GM21526 (cell line): Measurements from ENCODE around the gene ACOXL.
"Not testable (repeated sequence)": the region's sequence is repeated elsewhere in the genome, so short reads cannot be mapped to it uniquely, and the experiment has no call there.

ENCODE experiments used
- ATAC-seq: cut with Tn5 transposase; IDR thresholded peaks from one replicate; pipeline ENCODE4 v1.9.1; 2021; ENCODE audit warnings: moderate library complexity; ENCODE audit not compliant: unreplicated experiment, low FRiP score

The ACOXL gene

DNA sequence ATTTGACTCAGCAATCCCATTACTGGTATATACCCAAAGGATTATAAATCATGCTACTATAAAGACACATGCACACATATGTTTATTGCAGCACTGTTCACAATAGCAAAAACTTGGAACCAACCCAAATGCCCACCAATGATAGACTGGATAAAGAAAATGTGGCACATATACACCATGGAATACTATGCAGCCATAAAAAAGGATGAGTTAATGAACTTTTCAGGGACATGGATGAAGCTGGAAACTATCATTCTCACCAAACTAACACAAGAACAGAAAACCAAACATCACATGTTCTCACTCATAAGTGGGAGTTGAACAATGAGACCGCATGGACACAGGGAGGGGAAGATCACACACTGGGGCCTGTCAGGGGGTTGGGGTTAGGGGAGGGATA, 350.3 kb downstream of the ACOXL start:
- not testable (repeated sequence) for ATAC-seq

GRCh38 chr2:111091811-111092211, 359.4 kb downstream of the ACOXL start:
- no peak for ATAC-seq

- ATAC-seq: no peak
Measured at GRCh38 chr2:111094691-111095090, 362.3 kb downstream of the ACOXL start.

DNA sequence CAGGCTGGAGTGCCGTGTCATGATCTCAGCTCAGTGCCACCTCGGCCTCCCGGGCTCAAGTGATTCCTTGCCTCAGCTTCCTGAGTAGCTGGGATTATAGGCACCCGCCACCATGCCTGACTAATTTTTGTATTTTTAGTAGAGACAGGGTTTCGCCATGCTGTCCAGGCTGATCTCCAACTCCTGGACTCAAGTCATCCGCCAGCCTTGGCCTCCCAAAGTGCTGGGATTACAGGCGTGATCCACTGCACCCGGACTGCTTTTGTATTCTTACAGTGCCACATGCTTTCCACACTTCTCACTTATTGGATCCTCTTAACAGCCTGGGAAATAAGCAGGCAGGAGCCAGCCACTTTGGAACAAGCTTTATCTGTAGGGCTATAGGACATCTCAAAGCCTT, 363.1 kb downstream of the ACOXL start:
- no peak for ATAC-seq

DNA sequence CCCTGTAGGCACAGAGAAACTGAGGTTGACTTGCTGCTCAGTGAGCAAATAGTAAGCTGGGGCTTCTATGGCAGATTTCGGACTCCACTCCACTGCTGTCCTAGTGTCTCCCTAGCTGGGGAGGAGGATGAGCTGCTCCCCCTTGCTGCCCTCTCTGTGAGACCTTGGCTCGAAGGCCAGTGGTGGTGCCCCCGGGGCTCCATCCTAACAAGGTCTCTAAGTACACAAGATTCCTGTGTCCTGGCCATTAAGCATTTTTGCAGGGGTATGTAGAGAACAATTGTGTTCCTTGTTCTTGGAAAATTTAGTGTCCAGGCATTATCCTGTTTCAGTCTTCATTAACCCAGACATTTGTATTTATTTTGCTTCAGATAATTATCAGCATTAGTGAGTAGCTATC, 367.0 kb downstream of the ACOXL start:
- no peak for ATAC-seq

GRCh38 chr2:111100087-111100764, 367.9 kb downstream of the ACOXL start:
- peak; percentile 20 for ATAC-seq

DNA sequence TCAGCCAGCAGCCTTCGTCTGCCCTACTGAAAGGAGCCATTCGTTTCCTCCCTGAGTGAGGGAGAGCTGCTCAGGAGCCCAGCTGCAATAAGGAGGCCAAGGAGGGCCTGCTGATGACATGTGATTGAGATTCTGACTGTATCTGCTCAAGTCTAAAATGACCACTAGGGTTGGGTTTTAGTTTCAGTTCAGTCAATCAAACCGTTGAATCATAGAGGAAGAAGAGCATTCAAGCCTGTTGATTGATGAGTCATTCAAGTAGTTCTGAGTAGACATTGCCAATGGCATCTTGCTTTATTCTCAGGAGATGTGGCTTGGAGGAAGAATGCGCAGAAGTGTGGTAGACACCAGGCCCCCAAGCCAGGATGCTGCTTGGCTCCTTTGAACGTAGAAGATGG, 368.4 kb downstream of the ACOXL start:
- peak; percentile 75 for ATAC-seq

DNA sequence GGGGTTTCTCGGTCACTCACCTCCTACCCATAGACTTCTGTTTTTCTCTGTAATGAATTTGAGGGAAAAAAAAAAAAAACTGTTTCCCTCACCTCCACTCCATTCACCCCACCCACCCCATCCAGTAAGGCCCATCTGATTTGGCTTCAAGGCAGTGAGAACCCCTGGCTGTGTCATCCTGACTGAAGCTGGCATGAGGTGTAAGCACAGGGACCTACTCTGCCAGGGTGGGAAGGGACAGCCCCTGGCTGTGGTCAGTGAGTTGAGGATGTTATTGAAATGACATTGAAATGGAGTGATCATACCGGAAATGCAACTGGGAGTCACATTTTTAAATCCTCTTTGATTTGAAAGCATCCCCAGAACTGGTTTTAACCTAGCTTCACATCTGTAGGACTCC, 369.2 kb downstream of the ACOXL start:
- ATAC-seq: no peak

GRCh38 chr2:111102216-111102615, 369.8 kb downstream of the ACOXL start:
- no peak for ATAC-seq

DNA sequence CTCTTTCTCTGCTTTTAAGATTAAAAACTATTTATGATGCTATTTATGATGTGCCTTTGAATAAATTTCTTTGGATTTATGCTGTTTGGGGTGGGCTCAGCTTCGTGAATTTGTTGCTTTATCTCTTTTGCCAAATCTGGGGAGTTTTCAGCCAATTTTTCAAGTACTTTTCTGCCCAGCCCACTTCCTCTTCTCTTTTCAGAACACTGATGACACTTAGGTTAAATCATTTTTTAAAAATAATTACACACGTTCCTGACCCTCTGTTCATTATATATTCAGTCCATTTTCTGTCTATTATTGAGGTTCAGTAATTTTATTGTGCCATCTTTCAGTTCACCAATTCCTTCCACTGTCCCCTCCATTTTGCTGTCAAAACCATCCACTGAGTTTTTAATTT, 373.6 kb downstream of the ACOXL start:
- no peak for ATAC-seq

- ATAC-seq: no peak
Measured at GRCh38 chr2:111106706-111107105, 374.3 kb downstream of the ACOXL start.

GRCh38 chr2:111108745-111109271, 376.4 kb downstream of the ACOXL start:
- ATAC-seq: no peak

DNA sequence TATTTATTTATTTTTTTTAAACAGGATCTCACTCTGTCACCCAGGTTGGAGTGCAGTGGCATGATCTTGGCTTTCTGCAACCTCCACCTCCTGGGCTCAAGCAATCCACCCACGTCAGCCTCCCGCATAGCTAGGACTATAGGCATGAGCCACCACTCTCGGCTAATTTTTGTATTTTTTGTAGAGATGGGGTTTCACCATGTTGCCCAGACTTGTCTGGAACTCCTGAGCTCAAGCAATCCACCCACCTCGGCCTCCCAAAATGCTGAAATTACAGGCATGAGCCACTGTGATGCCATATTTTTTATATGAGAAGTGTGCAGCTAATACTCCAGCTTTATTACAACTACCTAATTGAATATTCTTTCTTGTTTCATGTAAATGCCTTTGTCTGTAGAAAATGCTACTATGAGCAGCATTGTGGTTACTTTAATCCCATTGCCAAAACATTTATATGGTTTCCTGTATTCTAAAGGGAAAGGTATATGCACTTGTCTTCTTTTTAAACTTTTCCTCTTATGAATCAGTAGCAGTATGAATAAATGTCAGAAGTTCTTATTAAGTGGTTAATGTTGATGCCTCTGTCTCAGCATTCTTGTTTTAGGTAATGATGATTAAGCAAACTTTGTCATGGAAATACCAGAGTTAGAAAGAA, 378.9 kb downstream of the ACOXL start:
- no peak for ATAC-seq

DNA sequence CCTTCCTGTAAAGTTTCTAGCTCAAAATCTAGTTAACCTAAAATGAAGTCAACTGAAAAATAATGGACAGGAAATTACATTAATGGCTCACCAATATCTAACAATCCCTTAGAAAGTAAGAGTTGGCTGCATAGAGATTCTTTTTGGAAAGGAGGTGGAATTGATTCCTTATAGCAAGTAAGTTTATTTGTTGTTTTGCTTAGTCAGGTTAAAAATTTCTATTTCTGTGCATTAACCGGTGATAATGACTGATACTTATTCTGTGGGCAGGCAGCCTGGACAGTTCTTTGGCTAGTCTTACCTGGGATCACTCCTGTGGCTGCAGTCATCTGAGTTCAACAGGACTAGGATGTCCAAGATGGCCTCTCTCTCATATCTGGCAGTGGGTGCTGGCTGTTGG, 381.5 kb downstream of the ACOXL start:
- ATAC-seq: no peak

DNA sequence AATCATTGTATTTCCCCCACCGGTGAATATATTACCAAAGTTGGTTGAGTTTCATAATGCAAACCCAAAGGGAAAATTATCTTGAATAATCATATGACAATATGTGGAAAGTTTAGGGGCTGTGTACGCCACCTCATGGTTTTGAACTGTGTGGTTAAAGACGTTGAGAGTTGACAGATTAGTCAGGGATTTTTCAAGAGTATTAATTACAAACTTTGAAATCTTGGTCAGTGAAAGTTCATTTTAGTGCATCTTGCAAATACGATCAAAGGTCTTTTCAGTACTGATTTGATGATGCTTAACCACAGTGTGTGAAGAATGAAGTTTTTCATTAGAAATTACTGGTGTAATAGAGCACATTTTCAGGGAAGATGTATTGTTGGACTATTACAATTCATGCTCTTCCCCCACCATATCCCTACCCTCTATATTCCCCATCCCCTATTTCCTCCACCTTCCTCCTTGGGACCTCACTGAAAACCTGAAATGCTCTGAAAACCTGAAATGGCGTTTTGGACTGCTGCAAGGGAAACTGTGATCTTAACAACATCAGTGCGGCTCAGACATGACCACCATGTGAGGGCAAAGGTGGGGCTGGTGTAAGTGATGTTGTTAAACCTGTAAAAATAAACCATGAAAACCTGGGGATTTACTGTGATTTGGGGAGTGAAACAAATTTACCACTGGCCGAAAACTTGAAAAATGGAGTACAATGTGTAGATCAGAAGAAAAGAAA, 383.8 kb downstream of the ACOXL start:
- no peak for ATAC-seq

- ATAC-seq: peak; percentile 27
Measured at GRCh38 chr2:111116843-111117597, 384.6 kb downstream of the ACOXL start.

DNA sequence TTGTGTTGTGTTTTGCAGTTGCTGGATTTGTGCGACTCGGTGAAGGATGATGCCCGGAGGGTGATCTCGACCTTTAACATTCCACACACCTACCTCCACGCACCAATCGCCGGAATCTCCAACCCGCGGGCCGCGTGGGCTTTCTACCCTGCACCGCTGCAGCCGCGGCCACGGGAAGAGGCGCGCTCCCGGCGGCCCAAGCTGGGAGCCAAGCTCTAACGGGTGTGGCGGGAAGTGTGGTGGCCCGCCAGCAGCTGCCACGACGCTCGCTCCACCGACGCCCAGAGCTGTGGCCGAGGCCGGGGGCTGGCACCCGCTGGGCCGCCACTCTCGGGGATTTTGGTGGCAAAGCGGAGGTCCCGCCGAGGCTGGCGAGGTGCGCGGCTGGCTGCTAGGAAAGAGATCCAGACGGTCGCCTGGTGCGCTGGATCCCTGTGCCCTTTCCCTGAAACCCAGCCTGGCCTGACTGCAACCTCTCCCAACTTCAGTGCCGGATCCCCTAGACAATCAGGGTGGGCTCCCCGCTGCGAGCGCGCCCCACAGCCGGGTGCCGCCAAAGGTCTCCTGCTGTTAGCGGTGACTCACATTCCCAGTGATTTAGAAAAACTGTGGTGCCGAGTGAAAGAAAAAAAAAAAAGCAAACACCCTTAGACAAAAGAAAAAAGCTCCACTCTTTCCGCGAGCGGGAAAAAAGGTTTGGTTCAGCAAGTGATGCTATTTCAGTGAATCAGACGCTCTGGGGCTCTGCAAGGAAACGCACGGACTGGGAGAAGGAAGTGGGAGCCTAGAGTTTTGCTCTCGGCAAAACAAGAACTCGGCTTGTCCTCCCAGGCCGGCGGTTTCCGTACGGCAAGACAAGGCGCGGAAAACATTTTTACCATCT, 385.5 kb downstream of the ACOXL start:
- ATAC-seq: no peak

DNA sequence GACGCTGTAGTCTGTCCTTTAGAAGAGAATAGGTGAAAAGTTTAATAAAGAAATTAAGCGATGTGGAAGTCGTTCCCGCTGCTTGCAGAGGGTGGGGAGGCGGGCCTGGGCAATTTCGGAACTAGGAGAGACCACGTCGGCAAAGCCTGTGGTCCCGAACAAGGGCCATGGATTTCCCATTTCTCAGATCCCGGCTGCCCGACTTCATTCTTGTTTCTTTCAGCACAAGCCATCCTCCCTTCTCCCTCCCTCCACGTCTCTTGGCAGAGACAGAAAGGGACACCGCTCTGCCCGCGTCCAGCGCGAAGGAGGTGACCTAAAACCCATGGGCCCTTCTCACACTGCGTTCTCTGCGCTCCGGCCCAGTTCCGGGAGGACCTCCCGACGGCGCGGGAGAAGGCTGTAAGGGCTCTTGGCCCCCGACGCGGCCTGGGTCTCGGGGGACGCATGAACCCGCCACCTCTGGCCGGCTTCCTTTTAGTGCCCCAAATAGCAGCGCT, 386.2 kb downstream of the ACOXL start:
- ATAC-seq: no peak

DNA sequence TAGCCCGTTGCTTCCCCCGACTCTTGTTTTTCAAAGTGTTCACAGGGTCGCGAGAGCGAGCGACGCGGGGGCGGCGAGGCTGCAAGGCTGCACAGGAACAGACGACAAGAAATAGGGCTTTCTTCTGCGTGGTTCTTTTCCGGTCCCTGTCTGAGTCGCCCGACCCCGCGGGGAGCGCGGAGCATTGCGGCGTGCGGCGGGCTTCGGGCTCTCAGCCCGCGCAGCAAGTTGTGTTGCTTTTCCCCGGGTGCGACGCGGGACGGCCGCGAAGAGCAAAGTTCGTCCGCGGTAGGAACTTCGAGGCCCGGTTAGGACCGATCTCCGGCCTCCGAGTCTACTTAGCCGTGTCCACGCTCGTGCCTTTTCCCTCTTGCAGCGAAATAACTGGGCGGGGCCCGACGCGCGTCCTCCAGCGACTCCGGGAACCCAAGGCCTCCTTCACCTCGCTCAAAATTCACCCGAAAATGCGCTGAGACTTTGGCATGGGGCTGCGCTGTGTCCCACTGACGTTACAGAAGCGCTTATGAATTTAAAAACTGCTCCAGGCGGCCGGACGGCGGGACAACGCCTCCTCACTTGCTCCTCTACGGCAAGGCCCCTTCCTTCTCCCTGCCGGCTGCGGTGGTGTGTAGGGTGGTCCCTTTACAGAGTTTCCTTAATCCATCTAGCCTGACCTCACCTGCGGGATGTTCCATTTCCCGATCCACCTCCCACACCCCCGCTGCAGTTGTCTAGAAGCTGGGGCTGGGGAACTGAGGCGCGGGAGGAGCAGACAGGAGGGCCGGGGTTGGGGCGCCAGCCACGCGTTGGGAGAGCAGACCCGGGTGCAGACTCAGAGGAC, 386.8 kb downstream of the ACOXL start:
- no peak for ATAC-seq
